Measurements from ENCODE around the gene FBXO21.

DNA sequence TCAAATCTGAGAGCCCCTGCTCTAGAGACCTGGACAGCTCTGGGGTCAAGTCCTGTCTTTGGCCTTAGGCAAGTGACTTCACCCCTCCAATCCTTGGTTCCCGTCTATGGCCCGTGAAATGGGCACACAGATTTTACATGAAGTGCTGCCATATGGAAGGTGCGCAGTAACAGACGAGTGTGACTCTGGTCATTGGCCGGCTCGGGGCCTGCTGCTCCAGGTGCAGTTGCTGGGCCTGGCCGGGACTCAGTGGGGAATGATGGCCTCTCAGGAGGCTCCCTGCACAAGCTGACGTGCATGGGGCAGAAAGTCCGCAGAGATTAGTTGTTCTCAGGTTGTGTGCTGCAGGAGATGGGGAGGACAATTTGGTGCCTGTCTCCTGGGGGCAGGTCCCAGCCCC is 77.0 kb downstream of the FBXO21 start:
- TF ChIP-seq CTCF (IDR thresholded peaks at IDR 0.05 in 4 of 5, conservative IDR thresholded peaks at IDR 0.05 in 1 of 5): no peak
- TF ChIP-seq POLR2A (IDR thresholded peaks at IDR 0.05): no peak

Data from gastrocnemius medialis (tissue), 4 donors.